Sigmoid colon (tissue), 3 donors: ENCODE results near the gene CCDC38.

Experiments used
- CTCF ChIP-seq, 4 experiments: fragments of 450-650 bp in 3 of 4; fragments of 200-600 bp in 1 of 4; IDR thresholded peaks; one replicate each; pipeline ENCODE4 v1.5.1; 2016 to 2019; ENCODE audit warnings: antibody characterized with exemption in 4 of 4, mild to moderate bottlenecking in 3 of 4, moderate library complexity in 2 of 4
- POLR2A ChIP-seq, 2 donors: fragments of 450-650 bp; IDR thresholded peaks; one replicate each; pipeline ENCODE4 v1.6.1; 2016; ENCODE audit warnings: antibody characterized with exemption in 2 of 2, mild to moderate bottlenecking in 2 of 2, moderate library complexity in 2 of 2

GRCh38 chr12:95837240-95838038, 105.0 kb downstream of the CCDC38 start:
- TF ChIP-seq CTCF (IDR thresholded peaks at IDR 0.05): no peak
- TF ChIP-seq POLR2A (IDR thresholded peaks at IDR 0.05): no peak
